ENCODE results near the gene EIF2B4.

The EIF2B4 gene

DNA sequence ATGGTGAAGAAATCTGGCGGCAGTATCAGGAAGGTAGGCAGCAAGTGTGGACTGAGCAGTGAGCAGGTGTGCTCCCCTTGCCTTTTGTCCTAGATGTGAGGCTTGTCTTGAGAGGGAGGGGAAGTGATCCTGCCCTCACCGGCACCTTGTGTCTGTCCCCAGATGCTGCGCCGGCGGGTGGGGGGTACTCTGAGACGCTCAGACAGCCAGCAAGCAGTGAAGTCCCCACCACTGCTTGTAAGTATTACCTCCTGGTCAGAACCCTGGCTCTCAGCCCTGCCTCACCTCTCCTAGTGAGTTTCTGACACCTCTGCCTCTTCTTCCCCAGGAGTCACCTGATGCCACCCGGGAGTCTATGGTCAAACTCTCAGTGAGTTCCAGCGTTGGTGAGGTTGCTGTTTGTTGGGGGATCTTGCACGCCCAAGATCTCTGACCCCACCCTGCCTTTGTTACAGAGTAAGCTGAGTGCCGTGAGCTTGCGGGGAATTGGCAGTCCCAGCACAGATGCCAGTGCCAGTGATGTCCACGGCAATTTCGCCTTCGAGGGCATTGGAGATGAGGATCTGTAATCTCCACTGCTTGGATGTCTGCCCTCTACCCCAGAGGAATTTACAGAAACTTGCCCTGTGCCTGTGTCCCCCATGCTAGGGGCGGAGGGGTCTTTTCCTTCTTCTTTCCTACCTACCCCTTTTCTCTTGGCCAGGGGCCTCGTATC, 6.2 kb upstream of the EIF2B4 start:
- Histone ChIP-seq H3K4me1 (ENCODE audit: control insufficient read depth, insufficient read depth, low read length, poor library complexity, severe bottlenecking) (peaks cover 21% of the 10 kb centered on the region), H3K27ac (ENCODE audit: low read depth, low read length, severe bottlenecking) (no peak overlapping the region), H3K36me3 (ENCODE audit: control insufficient read depth, insufficient read depth, low read length) (peaks cover 77% of the 10 kb centered on the region), H3K4me3 (ENCODE audit: extremely low read depth, insufficient read depth, low read length, poor library complexity, severe bottlenecking) (no peak overlapping the region), H3K9me3 (ENCODE audit: control insufficient read depth, low read length) (no peaks in the 10 kb centered on the region)
- WGBS, 2 experiments (ENCODE audit: insufficient coverage in 2 of 2) = 92% methylated on average over 15 to 16 of the region's 16 CpGs

DNA sequence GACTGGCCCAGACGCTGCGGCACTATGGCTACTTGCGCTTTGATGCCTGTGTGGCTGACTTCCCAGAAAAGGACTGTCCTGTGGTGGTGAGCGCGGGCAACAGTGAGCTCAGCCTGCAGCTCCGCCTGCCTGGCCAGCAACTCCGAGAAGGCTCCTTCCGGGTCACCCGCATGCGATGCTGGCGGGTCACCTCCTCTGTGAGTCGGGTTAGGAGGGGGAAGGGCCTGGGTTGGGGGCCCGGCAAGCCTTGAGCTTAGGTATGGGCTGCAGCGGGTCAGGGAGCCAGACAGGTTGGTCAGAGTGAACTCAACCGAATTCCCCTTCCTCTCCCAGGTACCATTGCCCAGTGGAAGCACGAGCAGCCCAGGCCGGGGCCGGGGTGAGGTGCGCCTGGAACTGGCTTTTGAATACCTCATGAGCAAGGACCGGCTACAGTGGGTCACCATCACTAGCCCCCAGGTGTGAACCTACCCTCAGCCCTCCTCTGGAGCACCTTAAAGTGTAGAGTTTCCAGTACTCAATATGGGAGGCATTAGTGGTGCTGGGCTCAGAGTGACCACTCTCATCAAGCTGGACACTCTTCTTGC, 5.5 kb upstream of the EIF2B4 start:
- Histone ChIP-seq H3K27ac (ENCODE audit: low read depth, low read length, severe bottlenecking) (no peak overlapping the region), H3K36me3 (ENCODE audit: control insufficient read depth, insufficient read depth, low read length) (peaks cover 73% of the 10 kb centered on the region), H3K4me3 (ENCODE audit: extremely low read depth, insufficient read depth, low read length, poor library complexity, severe bottlenecking) (no peak overlapping the region), H3K9me3 (ENCODE audit: control insufficient read depth, low read length) (no peaks in the 10 kb centered on the region), H3K4me1 (ENCODE audit: control insufficient read depth, insufficient read depth, low read length, poor library complexity, severe bottlenecking) (peaks cover 15% of the 10 kb centered on the region)
- 95 to 96% methylated on average over 14 to 20 of the region's 20 CpGs for WGBS, 2 experiments (ENCODE audit: insufficient coverage in 2 of 2)

DNA sequence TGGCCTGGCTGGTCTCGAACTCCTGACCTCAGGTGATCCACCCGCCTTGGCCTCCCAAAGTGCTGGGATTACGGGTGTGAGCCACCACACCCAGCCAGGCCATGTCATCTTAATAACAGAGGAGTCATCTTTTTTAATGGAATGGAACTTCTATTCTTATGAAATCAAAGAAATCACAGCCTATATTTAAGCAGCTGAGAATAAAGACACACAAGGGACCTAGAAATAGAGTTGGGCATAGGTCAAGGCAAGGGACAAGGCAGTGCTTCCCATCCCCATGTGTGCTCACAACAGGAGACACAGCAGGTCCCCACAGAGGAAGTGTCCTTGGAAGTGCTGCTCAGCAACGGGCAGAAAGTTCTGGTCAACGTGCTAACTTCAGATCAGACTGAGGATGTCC, 3.4 kb upstream of the EIF2B4 start:
- Histone ChIP-seq H3K4me1 (ENCODE audit: control insufficient read depth, insufficient read depth, low read length, poor library complexity, severe bottlenecking) (peaks cover 9% of the 10 kb centered on the region), H3K4me3 (ENCODE audit: extremely low read depth, insufficient read depth, low read length, poor library complexity, severe bottlenecking) (no peak overlapping the region), H3K36me3 (ENCODE audit: control insufficient read depth, insufficient read depth, low read length) (peaks cover 72% of the 10 kb centered on the region), H3K9me3 (ENCODE audit: control insufficient read depth, low read length) (no peaks in the 10 kb centered on the region), H3K27ac (ENCODE audit: low read depth, low read length, severe bottlenecking) (no peak overlapping the region)
- WGBS, 2 experiments (ENCODE audit: insufficient coverage in 2 of 2) = 96 to 97% methylated on average over 5 of the region's 5 CpGs

DNA sequence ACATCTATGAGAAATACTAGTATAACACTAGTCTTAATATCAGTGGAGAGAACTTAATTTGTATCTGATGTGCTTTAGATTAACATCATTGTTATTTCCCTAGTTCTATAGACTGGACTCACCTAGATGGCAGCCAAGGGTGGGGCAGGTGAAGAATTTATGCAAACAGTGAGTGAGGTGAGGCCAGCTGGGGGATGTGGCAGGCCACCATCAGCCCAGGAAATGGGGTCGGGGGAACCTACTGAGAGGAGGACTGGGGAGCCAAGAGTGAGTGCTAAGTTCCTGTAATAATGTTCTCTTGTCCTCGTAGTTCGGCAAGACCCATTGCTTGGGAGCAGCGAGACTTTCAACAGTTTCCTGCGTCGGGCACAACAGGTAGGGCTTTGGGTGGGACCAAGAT, 2.8 kb upstream of the EIF2B4 start:
- 97% methylated on average over 6 of the region's 6 CpGs for WGBS, 2 experiments (ENCODE audit: insufficient coverage in 2 of 2)
- Histone ChIP-seq H3K4me1 (ENCODE audit: control insufficient read depth, insufficient read depth, low read length, poor library complexity, severe bottlenecking) (peaks cover 6% of the 10 kb centered on the region), H3K36me3 (ENCODE audit: control insufficient read depth, insufficient read depth, low read length) (peaks cover 72% of the 10 kb centered on the region), H3K9me3 (ENCODE audit: control insufficient read depth, low read length) (no peaks in the 10 kb centered on the region), H3K4me3 (ENCODE audit: extremely low read depth, insufficient read depth, low read length, poor library complexity, severe bottlenecking) (no peak overlapping the region), H3K27ac (ENCODE audit: low read depth, low read length, severe bottlenecking) (no peak overlapping the region)

DNA sequence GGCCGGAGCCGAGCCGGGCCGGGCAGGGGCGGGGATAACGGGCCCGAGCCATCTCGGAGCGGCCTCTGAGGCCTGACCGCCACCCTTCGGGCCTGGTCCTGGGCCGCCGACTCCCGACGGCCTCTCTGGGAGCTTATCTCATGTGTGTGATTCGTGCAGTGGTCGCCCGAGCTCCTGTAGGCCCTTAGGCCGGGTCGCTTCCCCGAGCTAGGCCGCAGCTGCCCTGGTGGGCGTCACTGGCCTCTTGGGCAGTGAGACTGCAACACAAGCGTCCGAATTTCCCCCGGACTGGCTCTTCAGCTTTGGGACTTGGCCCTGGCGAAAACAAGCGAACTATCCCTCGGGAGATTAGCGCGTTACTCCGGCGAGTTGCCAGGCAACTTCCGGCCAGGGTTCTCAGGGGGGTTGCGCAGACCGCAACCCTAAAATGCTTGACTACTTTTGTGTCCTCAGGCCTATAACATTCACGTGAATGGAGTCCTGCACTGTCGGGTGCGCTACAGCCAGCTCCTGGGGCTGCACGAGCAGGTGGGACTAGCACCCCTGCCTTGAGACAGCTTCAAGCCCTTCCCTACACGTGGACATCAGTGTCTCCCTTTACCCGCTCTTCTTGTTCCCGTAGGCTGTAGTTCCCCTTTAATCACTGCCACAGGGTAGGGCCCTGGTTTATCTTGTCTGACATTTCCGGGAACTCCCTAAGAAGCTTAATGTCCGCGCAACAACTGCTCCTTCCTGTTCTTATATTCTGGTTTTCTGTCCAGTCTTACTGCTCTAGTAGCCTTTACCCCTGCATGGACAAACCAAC, 880 bp upstream of the EIF2B4 start:
- H3K4me3 ChIP-seq (ENCODE audit: extremely low read depth, insufficient read depth, low read length, poor library complexity, severe bottlenecking) = peak overlapping the region; percentile 97
- H3K9me3 ChIP-seq (ENCODE audit: control insufficient read depth, low read length) = no peaks in the 10 kb centered on the region
- H3K36me3 ChIP-seq (ENCODE audit: control insufficient read depth, insufficient read depth, low read length) = peaks cover 72% of the 10 kb centered on the region
- peaks cover 6% of the 10 kb centered on the region for H3K4me1 ChIP-seq (ENCODE audit: control insufficient read depth, insufficient read depth, low read length, poor library complexity, severe bottlenecking)
- WGBS, 2 experiments (ENCODE audit: insufficient coverage in 2 of 2) = 5 to 6% methylated on average over 45 to 46 of the region's 46 CpGs
- H3K27ac ChIP-seq (ENCODE audit: low read depth, low read length, severe bottlenecking) = peak overlapping the region; percentile 78

DNA sequence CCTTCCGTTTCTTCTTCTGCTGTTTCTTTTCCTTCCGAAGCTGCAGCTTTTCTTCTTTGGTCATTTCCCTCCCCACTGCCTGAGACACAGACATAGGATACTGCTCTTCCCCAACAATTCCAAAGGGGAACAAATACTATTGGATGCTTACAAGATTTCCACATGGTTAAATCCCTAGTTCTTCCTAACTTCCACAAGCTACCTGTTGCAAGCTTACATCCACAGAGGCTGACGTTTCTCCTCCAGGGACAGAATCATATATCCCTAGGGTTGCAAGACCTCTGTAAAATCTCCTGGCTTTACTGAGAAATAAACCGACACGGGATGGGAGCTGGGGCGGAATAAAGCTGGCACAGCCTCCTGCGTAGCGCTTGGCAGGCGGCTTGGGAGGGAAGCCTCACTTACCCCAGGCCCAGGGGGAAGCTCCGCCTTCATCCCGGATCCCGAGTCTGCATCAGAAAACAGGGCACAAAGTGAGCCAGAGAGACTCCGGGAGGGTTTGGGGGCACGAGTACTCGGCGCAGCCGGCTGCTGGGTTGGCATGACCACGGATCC, 590 bp downstream of the EIF2B4 start:
- peak overlapping the region; percentile 97 for H3K4me3 ChIP-seq (ENCODE audit: extremely low read depth, insufficient read depth, low read length, poor library complexity, severe bottlenecking)
- H3K4me1 ChIP-seq (ENCODE audit: control insufficient read depth, insufficient read depth, low read length, poor library complexity, severe bottlenecking) = peaks cover 6% of the 10 kb centered on the region
- H3K27ac ChIP-seq (ENCODE audit: low read depth, low read length, severe bottlenecking) = peak overlapping the region; percentile 76
- H3K9me3 ChIP-seq (ENCODE audit: control insufficient read depth, low read length) = no peaks in the 10 kb centered on the region
- 2 to 6% methylated on average over 17 to 18 of the region's 18 CpGs for WGBS, 2 experiments (ENCODE audit: insufficient coverage in 2 of 2)
- peaks cover 72% of the 10 kb centered on the region for H3K36me3 ChIP-seq (ENCODE audit: control insufficient read depth, insufficient read depth, low read length)

DNA sequence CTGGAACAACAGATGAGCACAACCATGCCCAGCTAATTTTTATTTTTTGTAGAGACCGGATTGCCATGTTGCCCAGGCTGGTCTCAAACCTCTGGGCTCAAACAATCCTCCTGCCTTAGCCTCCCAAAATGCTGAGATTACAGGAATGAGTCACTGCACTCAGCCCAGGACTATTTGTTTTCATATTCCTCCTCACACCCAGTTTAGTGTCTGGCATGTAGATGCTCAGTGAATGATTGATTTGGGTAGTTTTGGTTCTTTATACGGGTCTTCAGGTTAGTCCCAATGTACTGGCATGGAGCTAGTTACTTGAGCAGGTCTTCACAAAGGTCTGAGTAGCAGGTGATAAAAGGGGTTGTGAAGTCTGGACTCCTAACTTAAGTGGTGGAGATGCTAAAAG, 6.2 kb downstream of the EIF2B4 start:
- H3K4me1 ChIP-seq (ENCODE audit: control insufficient read depth, insufficient read depth, low read length, poor library complexity, severe bottlenecking) = no peaks in the 10 kb centered on the region
- H3K36me3 ChIP-seq (ENCODE audit: control insufficient read depth, insufficient read depth, low read length) = peaks cover 75% of the 10 kb centered on the region
- no peak overlapping the region for H3K4me3 ChIP-seq (ENCODE audit: extremely low read depth, insufficient read depth, low read length, poor library complexity, severe bottlenecking)
- no peaks in the 10 kb centered on the region for H3K9me3 ChIP-seq (ENCODE audit: control insufficient read depth, low read length)
- WGBS, 2 experiments (ENCODE audit: insufficient coverage in 2 of 2) = 88 to 100% methylated on average over 1 to 2 of the region's 2 CpGs
- H3K27ac ChIP-seq (ENCODE audit: low read depth, low read length, severe bottlenecking) = no peak overlapping the region

DNA sequence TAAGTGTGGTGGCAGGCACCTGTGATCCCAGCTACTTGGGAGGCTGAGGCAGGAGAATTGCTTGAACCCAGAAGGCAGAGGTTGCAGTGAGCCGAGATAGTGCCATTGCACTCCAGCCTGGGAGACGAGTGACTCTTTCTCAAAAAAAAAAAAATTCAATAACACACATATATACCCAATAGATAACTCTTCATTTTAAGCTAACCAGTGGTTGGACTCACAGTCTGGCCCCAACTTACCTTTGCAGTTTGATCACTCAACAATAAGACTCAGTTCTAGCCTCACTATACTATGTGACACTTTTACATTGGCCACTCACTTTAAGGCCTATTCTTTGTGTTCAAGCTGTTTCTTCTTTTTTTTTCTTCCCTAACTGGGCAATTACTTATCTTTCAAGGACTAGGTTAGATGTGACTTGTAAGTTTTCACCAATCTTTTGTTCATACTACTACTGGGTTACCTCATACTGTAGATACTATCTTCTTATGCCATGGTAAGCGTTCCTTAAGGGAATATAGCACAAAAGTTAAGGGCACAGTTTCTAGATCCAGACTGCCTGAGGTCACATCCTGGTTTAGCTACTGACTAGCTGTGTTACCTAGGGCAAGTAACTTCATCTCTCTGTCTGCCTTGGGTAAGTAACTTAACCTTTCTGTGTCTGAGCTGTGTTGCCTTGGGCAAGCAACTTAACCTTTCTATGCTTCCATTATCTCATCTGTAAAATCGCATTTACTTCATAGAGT, 7.3 kb downstream of the EIF2B4 start:
- Histone ChIP-seq H3K27ac (ENCODE audit: low read depth, low read length, severe bottlenecking) (no peak overlapping the region), H3K9me3 (ENCODE audit: control insufficient read depth, low read length) (peaks cover 8% of the 10 kb centered on the region), H3K4me1 (ENCODE audit: control insufficient read depth, insufficient read depth, low read length, poor library complexity, severe bottlenecking) (no peaks in the 10 kb centered on the region), H3K36me3 (ENCODE audit: control insufficient read depth, insufficient read depth, low read length) (peaks cover 70% of the 10 kb centered on the region), H3K4me3 (ENCODE audit: extremely low read depth, insufficient read depth, low read length, poor library complexity, severe bottlenecking) (no peak overlapping the region)
- WGBS, 2 experiments (ENCODE audit: insufficient coverage in 2 of 2) = 92 to 100% methylated on average over 1 to 3 of the region's 4 CpGs

DNA sequence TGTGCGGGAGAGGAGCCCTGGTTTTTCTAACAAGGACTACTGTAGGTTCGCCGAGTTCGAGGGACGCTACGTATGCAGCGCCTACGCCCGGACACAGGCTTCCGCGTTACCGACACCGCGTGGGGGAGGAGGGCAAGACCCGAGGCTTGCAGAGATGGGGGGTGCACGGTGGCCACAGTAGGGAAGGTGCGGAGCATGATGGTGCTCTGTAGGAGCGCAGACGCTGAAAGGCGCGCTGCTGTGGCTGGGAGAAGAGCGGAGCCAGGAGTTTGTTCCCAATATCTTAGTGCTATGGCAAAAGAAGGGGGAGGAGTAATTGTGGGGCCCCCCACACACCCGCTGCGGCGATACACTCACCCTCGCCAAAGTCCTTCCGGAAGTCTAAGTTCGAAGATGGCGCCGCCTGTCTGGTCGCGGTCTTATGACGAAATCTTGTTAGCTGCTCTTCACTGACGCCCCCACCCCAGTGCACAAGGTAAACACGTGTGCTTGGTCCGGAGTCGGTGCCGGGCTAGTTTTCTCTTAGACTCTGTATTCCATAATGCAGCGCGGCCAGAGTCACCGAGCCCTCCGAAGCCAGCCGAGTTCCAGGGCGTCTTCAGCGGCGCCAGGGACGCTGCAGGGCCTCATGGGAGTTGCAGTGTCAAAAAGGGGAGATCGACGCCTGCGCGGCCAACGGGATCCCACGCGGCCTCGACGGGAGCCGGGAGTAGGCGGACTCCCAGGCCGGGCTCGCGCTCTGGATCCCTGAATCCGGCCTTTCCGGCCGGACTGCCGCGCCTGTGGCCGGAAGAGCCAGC, 13.6 kb downstream of the EIF2B4 start, which contains the start of gene GTF3C2:
GTF3C2 (minus strand) TSS at position 383 of the 800 bp plus-strand sequence. CDS start 13,210 bp downstream, outside the sequence.
- H3K4me1 ChIP-seq (ENCODE audit: control insufficient read depth, insufficient read depth, low read length, poor library complexity, severe bottlenecking) = peaks cover 13% of the 10 kb centered on the region
- peaks cover 11% of the 10 kb centered on the region for H3K9me3 ChIP-seq (ENCODE audit: control insufficient read depth, low read length)
- WGBS, 2 experiments (ENCODE audit: insufficient coverage in 2 of 2) = 0 to 1% methylated on average over 52 to 62 of the region's 67 CpGs

More for the DNA sequence above, 13.6 kb downstream of the EIF2B4 start, which contains the start of gene GTF3C2:
- Histone ChIP-seq H3K4me3 (ENCODE audit: extremely low read depth, insufficient read depth, low read length, poor library complexity, severe bottlenecking) (peak within 1 kb of the TSS; percentile 94), H3K27ac (ENCODE audit: low read depth, low read length, severe bottlenecking) (peak within 1 kb of the TSS; percentile 96), H3K36me3 (ENCODE audit: control insufficient read depth, insufficient read depth, low read length) (peaks cover 23% of the 10 kb centered on the region)

Measured in mesodermal cell (in vitro differentiated cells).